Right atrium auricular region (tissue), 2 donors: ENCODE measurements around the gene FGD3. TPM values are rescaled to one million over a fixed set of nuclear protein-coding genes. Genes with fewer than 3 reads are reported as not detected.

ENCODE experiments used
- DNase-seq: peaks from one replicate; pipeline ENCODE4 v3.0.0-alpha.2; 2019; ENCODE audit warnings: low spot score
- H3K27ac ChIP-seq, 2 donors: fragments of 200-600 bp; sonication (generic); 1 replicate in 1 of 2; 2 replicates in 1 of 2; pipeline ENCODE4 v1.5.1; 2016 to 2019
- H3K27me3 ChIP-seq, 2 donors: fragments of 200-600 bp; sonication (generic); one replicate each; pipeline versions ENCODE4 v1.5.1 to v1.6.0; 2017 to 2019
- H3K36me3 ChIP-seq: fragments of 200-600 bp; sonication (generic); one replicate; pipeline ENCODE4 v1.5.1; 2016
- H3K4me1 ChIP-seq, 2 donors: fragments of 200-600 bp; sonication (generic); one replicate each; pipeline versions ENCODE4 v1.5.1 to v1.6.0; 2017 to 2019
- H3K4me3 ChIP-seq, 2 donors: fragments of 200-600 bp; sonication (generic); 1 replicate in 1 of 2; 2 replicates in 1 of 2; pipeline ENCODE4 v1.5.1; 2017 to 2019; ENCODE audit warnings: mild to moderate bottlenecking in 1 of 2, moderate library complexity in 1 of 2
- H3K9me3 ChIP-seq, 2 donors: fragments of 200-600 bp; sonication (generic); one replicate each; pipeline ENCODE4 v1.5.1; 2019
- CTCF ChIP-seq, 2 donors: fragments of 200-600 bp; sonication (generic); IDR thresholded peaks; one replicate each; pipeline ENCODE4 v1.5.1; 2019; ENCODE audit warnings: antibody characterized with exemption in 2 of 2
- total RNA-seq, 2 donors: library from RNA; depleted of rRNA; stranded (reverse); fragments of >200 nt; gene quantifications; one replicate each; pipeline ENCODE4 v1.1.0, GENCODE V29; 2016

FGD3 gene
- total RNA-seq, 2 donors from 2014 or later, result 2.2 to 3.3 TPM

- no peaks in the 10 kb centered on the region for H3K27me3 ChIP-seq
- H3K4me1 ChIP-seq, result no peaks in the 10 kb centered on the region
- no peak for TF ChIP-seq CTCF (IDR thresholded peaks at IDR 0.05)
- H3K4me3 ChIP-seq, result no peak overlapping the region
- no peaks in the 10 kb centered on the region for H3K36me3 ChIP-seq
- no peak overlapping the region for H3K27ac ChIP-seq
- no peak for DNase-seq
- H3K9me3 ChIP-seq, result no peaks in the 10 kb centered on the region
These were observed 132.0 kb downstream of the FGD3 start for GRCh38 chr9:93079371-93079770.

GRCh38 chr9:93080406-93080805, 133.1 kb downstream of the FGD3 start:
- no peaks in the 10 kb centered on the region for H3K27me3 ChIP-seq
- TF ChIP-seq CTCF (IDR thresholded peaks at IDR 0.05), result no peak
- H3K4me1 ChIP-seq, result no peaks in the 10 kb centered on the region
- no peaks in the 10 kb centered on the region for H3K9me3 ChIP-seq
- DNase-seq, result no peak
- no peaks in the 10 kb centered on the region for H3K36me3 ChIP-seq
- no peak overlapping the region for H3K4me3 ChIP-seq
- no peak overlapping the region for H3K27ac ChIP-seq

GRCh38 chr9:93081081-93081529, 133.8 kb downstream of the FGD3 start:
- Histone ChIP-seq H3K4me3 (no peak overlapping the region), H3K4me1 (no peaks in the 10 kb centered on the region), H3K36me3 (no peaks in the 10 kb centered on the region), H3K27ac (no peak overlapping the region), H3K9me3 (no peaks in the 10 kb centered on the region), H3K27me3 (no peaks in the 10 kb centered on the region)
- no peak for TF ChIP-seq CTCF (IDR thresholded peaks at IDR 0.05)
- DNase-seq, result no peak

- Histone ChIP-seq H3K27ac (no peak overlapping the region), H3K36me3 (no peaks in the 10 kb centered on the region), H3K4me3 (no peak overlapping the region), H3K4me1 (no peaks in the 10 kb centered on the region), H3K9me3 (no peaks in the 10 kb centered on the region), H3K27me3 (no peaks in the 10 kb centered on the region)
- no peak for TF ChIP-seq CTCF (IDR thresholded peaks at IDR 0.05)
- peak; percentile 9 for DNase-seq
These were observed 134.6 kb downstream of the FGD3 start for GRCh38 chr9:93081931-93082330.

GRCh38 chr9:93082841-93083411, 135.6 kb downstream of the FGD3 start:
- DNase-seq, result peak; percentile 16
- H3K9me3 ChIP-seq, result no peaks in the 10 kb centered on the region
- TF ChIP-seq CTCF (IDR thresholded peaks at IDR 0.05), result no peak
- H3K4me1 ChIP-seq, result no peaks in the 10 kb centered on the region
- no peak overlapping the region for H3K4me3 ChIP-seq
- H3K36me3 ChIP-seq, result no peaks in the 10 kb centered on the region
- no peak overlapping the region for H3K27ac ChIP-seq
- H3K27me3 ChIP-seq, result no peaks in the 10 kb centered on the region
